Astrocyte (in vitro differentiated cells and primary cell): ENCODE measurements around the gene CCL22.
"Not testable (repeated sequence)": the region's sequence is repeated elsewhere in the genome, so short reads cannot be mapped to it uniquely, and the experiment has no call there.

Source experiments
- EZH2 ChIP-seq: IDR thresholded peaks from 2 replicates; pipeline ENCODE4 v1.6.1; 2012; ENCODE audit warnings: mild to moderate bottlenecking, low read length, inconsistent platforms; ENCODE audit not compliant: insufficient read depth
- TF ChIP-seq, protein P1 (sequence below): IDR thresholded peaks from 2 replicates; pipeline ENCODE4 v1.5.1; 2011; ENCODE audit warnings: low read depth, mild to moderate bottlenecking, inconsistent platforms, low read length, moderate library complexity; ENCODE audit not compliant: insufficient read depth

DNA sequence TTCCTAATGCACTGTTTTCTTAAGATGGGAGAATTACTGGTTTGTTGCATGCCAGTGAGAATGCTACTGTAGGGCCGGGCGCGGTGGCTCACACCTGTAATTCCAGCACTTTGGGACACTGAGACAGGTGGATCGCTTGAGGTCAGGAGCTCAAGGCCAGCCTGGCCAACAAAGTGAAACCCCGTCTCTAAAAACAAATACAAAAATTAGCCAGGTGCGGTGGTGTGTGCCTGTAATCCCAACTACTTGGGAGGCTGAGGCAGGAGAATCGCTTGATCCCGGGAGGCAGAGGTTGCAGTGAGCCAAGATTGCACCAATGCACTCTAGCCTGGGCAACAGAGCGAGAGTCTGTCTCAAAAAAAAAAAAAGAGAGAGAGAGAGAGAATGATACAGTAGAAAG is 16.0 kb upstream of the CCL22 start:
- TF ChIP-seq, protein P1, sequence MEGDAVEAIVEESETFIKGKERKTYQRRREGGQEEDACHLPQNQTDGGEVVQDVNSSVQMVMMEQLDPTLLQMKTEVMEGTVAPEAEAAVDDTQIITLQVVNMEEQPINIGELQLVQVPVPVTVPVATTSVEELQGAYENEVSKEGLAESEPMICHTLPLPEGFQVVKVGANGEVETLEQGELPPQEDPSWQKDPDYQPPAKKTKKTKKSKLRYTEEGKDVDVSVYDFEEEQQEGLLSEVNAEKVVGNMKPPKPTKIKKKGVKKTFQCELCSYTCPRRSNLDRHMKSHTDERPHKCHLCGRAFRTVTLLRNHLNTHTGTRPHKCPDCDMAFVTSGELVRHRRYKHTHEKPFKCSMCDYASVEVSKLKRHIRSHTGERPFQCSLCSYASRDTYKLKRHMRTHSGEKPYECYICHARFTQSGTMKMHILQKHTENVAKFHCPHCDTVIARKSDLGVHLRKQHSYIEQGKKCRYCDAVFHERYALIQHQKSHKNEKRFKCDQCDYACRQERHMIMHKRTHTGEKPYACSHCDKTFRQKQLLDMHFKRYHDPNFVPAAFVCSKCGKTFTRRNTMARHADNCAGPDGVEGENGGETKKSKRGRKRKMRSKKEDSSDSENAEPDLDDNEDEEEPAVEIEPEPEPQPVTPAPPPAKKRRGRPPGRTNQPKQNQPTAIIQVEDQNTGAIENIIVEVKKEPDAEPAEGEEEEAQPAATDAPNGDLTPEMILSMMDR, result not testable (repeated sequence)
- not testable (repeated sequence) for TF ChIP-seq EZH2
